Brain microvascular endothelial cell (primary cell): ENCODE data around the gene KRTAP4-8.
A peak's percentile ranks its signal among the peaks of the same experiment; 100 is the strongest.
"Not testable (repeated sequence)": the region's sequence is repeated elsewhere in the genome, so short reads cannot be mapped to it uniquely, and the experiment has no call there.

ENCODE experiments used
- DNase-seq: peaks from one replicate; pipeline ENCODE4 v3.0.0-alpha.2; 2020
- H3K27ac ChIP-seq: fragments of 250-450 bp; sonication (Bioruptor Pico); 2 replicates; pipeline ENCODE4 v1.5.1; 2020; ENCODE audit warnings: mild to moderate bottlenecking, moderate library complexity
- H3K27me3 ChIP-seq: fragments of 250-450 bp; sonication (Bioruptor Pico); replicated peaks from 2 replicates; pipeline ENCODE4 v1.5.1; 2020; ENCODE audit warnings: mild to moderate bottlenecking
- H3K36me3 ChIP-seq: fragments of 250-450 bp; sonication (Bioruptor Pico); replicated peaks from 2 replicates; pipeline ENCODE4 v1.5.1; 2020; ENCODE audit warnings: mild to moderate bottlenecking
- H3K4me3 ChIP-seq: 2 replicates; pipeline ENCODE4 v1.5.1; 2011; ENCODE audit warnings: low read depth, mild to moderate bottlenecking, control low read depth, low read length, moderate library complexity
- in situ Hi-C: cut with HindIII; loops from 2 replicates; pipeline ENCODE4 v1.10.0; 2017; ENCODE audit warnings: low sequenced_read_pairs, low pct_ligation_motif_present
- TF ChIP-seq, protein P1 (sequence below): IDR thresholded peaks from 2 replicates; pipeline ENCODE4 v1.5.1; 2011; ENCODE audit warnings: low read depth, mild to moderate bottlenecking, moderate library complexity, low read length, control low read depth, inconsistent platforms; ENCODE audit errors: missing control alignments

Gene KRTAP4-8

DNA sequence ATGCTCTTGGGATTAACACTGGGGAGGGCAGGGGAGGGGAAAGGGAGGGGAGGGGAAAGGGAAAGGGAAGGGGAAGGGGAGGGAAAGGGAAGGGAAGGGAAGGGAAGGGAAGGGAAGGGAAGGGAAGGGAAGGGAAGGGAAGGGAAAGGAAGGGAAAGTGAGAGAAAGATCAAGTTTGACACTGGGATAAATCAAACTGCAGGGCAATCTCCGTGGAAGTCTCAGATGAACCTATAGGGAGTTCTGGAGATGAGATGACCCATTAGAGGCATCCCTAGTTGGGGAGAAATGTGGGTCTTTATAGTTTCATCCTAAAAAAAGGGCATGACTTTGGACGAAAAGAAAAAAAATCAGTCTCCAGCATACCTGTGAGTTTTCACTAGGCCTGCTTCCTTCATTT is 23.8 kb upstream of the KRTAP4-8 start:
- no peaks in the 10 kb centered on the region for H3K27me3 ChIP-seq
- TF ChIP-seq, protein P1, sequence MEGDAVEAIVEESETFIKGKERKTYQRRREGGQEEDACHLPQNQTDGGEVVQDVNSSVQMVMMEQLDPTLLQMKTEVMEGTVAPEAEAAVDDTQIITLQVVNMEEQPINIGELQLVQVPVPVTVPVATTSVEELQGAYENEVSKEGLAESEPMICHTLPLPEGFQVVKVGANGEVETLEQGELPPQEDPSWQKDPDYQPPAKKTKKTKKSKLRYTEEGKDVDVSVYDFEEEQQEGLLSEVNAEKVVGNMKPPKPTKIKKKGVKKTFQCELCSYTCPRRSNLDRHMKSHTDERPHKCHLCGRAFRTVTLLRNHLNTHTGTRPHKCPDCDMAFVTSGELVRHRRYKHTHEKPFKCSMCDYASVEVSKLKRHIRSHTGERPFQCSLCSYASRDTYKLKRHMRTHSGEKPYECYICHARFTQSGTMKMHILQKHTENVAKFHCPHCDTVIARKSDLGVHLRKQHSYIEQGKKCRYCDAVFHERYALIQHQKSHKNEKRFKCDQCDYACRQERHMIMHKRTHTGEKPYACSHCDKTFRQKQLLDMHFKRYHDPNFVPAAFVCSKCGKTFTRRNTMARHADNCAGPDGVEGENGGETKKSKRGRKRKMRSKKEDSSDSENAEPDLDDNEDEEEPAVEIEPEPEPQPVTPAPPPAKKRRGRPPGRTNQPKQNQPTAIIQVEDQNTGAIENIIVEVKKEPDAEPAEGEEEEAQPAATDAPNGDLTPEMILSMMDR, result no peak
- no peak for DNase-seq
- no peaks in the 10 kb centered on the region for H3K36me3 ChIP-seq
- no peak overlapping the region for H3K4me3 ChIP-seq
- in situ Hi-C loops, result no loop called here
- no peak overlapping the region for H3K27ac ChIP-seq

DNA sequence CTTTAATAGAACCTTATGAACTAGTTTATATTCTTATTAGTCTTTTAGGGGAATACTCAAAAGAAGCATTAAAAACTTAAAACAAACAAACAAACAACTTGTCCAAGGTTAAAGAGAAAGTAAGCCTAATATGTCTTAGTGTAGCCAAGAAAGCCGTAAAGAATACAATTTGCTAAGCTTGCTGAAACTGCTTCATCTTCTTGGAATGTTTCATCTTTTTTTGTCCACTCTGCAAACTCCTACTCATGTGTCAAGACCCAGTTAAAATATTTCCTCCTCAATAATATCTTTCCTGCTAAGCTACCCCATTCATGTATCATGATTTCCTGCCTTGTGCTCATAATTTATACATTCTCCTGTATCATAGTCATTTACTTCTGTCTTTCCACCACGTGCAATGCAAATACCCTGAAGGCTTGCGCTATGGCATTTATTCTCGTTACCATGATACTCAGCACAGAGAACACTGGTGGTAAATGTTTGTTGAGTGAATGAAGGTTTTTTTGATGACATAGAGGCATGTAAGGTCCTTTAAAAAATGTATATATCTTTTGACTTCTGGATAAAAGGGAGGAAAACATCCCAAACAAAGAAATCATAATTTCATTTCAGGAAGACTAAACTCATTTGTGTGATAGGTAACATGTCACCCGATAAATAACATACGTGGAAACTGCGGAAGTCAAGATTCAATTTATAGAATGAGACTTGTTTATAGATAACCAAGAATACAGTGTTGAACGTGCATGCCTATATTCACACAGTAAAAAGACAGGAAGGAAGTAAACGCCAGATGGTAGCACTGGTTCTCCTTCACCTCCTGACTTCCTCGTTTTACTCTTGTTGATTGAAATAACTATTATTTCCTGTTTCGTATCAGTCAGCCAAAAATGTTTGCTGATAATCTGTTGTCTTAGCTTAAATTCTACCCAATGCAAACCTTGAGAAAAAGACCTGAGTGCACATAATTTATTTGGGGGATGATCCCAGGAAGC is 22.1 kb upstream of the KRTAP4-8 start:
- peak; percentile 16 for DNase-seq
- H3K36me3 ChIP-seq, H3K27ac ChIP-seq, in situ Hi-C loops, H3K27me3 ChIP-seq, H3K4me3 ChIP-seq: not testable (repeated sequence)

DNA sequence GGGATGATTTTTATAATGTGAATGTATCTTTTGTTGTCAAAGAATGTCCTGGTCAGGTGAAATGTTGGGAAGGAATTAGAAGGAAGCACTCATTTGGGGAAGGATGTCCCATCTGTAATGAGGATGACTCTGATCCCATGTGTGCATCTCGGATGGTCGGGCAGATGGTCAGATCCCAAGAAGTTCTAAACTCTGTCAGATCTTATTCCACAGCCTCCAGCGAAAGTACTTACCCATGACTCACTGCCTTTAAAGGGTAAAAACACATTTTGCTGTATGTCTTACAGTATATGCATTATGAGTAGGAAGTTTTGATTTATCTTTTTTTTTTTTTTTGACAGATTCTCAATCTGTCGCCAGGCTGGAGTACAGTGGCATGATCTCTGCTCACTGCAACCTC is 20.8 kb upstream of the KRTAP4-8 start:
- no peak overlapping the region for H3K27ac ChIP-seq
- H3K4me3 ChIP-seq, result no peak overlapping the region
- no peaks in the 10 kb centered on the region for H3K27me3 ChIP-seq
- TF ChIP-seq, protein P1, result no peak
- peak; percentile 12 for DNase-seq
- no peaks in the 10 kb centered on the region for H3K36me3 ChIP-seq
- in situ Hi-C loops, result no loop called here

DNA sequence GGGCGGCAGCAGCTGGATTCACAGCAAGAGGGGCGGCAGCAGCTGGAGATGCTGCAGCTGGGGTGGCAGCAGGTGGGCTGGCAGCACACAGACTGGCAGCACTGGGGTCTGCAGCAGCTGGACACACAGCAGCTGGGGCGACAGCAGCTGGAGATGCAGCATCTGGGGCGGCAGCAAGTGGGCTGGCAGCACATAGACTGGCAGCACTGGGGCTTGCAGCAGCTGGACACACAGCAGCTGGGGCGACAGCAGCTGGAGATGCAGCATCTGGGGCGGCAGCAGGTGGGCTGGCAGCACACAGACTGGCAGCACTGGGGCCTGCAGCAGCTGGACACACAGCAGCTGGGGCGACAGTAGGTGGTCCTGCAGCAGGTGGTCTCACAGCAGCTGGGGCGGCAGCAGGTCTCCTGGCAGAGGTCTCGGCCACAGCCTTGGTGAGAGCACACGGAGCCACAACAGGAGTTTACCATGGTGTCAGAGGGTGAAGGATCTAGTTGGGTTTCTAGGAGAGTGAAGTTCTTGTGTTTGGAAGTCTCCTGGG is 20.0 kb upstream of the KRTAP4-8 start, which contains the start of gene KRTAP4-11:
KRTAP4-11 (minus strand) TSS at position 528 of the 541 bp plus-strand sequence; CDS start at position 470, 58 bp downstream.
- H3K27me3 ChIP-seq, DNase-seq, H3K36me3 ChIP-seq, H3K27ac ChIP-seq, in situ Hi-C loops, H3K4me3 ChIP-seq: not testable (repeated sequence)

DNA sequence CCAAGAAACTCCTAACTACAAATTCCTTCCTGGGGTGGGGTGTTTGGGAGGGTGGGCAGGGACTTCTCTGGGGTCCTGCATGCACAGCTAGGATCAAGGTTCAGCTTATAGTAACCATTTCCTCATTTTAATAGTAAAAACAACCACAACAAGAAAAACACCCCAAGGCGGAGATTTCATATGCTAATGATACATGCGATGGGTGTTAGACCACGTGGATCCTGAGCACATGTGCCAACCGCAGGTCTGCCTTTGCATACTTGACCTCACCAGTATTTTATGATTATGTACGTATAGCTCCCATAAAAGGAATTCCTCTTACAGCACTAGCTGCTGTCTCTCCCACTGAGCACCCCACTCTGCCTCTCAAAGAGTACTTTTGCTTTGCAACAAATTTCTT is 18.4 kb upstream of the KRTAP4-8 start:
- TF ChIP-seq, protein P1, result no peak
- DNase-seq, result no peak
- in situ Hi-C loops, result no loop called here
- no peak overlapping the region for H3K4me3 ChIP-seq
- H3K27me3 ChIP-seq, result no peaks in the 10 kb centered on the region
- no peaks in the 10 kb centered on the region for H3K36me3 ChIP-seq
- no peak overlapping the region for H3K27ac ChIP-seq

DNA sequence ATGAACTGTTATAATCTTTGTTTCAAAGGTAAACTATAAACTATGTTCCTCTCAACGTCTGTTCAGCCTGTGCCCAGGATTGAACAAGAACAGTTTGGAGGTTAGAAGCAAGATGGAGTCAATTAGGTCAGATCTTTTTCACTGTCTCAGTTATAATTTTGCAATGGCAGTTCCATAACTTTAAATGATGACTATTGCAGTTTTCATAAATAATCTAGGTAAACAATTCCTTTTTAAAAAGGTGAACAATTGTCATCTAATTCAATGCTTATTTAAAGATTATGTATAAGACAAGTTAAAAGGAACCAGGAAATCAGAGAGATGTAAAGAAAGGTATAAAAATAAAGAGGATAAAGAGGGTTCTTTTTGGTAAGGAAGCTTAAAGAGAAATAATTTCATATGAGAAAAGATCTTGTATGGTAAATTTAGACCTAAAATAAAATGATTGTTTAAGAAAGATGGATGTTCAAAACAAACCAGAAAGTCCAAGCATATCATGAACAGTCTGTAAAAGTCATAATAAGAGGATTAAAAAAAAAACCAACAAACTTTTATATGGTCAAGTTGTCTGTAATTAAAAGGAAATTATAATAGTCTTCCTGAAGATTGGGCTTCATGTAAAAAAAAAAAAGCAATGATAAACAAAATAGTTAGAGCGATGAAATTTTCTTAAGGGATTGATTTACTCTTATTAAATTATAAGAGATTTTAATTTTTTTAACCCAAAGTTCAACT is 13.4 kb upstream of the KRTAP4-8 start:
- no peaks in the 10 kb centered on the region for H3K27me3 ChIP-seq
- no peaks in the 10 kb centered on the region for H3K36me3 ChIP-seq
- H3K4me3 ChIP-seq, result no peak overlapping the region
- in situ Hi-C loops, result no loop called here
- DNase-seq, result no peak
- H3K27ac ChIP-seq, result no peak overlapping the region
- TF ChIP-seq, protein P1, result no peak

DNA sequence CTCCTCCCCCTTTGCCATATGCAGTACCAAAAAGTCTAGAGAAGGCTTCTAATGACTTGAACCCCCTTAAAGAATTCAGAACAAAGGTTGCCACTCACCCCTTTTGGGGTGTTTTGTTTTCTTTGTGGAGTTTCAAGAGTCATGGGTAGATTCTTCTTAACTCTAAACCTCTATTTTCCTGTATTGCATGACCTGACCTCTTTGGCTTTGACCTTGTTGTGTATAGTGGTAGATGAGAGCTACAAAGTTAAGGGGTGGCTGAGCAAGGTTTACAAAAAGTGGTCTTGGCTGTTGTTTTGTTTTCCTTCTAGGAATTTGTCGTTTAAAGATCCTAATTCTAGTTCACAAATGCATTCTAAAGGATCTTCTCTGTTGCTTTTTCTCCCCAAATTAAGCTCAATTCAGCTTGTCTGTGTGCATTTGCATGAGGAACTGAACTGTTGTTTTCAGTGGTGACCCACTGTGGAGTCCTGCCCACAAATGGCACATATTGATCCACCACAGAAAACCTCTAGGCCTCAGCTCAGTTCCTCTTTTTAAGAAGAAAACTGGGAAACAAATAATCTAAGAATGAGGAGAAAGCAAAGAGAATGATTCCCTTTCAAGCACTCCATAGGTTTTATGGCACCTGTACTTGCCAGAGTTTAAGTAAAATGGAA is 10.9 kb upstream of the KRTAP4-8 start:
- H3K27me3 ChIP-seq, H3K27ac ChIP-seq, in situ Hi-C loops, H3K4me3 ChIP-seq, H3K36me3 ChIP-seq, DNase-seq: not testable (repeated sequence)
